ENCODE results near the gene NMB. TPM values are rescaled to one million over a fixed set of nuclear protein-coding genes. Genes with fewer than 3 reads are reported as not detected.
A peak's percentile ranks its signal among the peaks of the same experiment; 100 is the strongest.

The NMB gene
- total RNA-seq, 1 donor from 2014 or later, result 14.3 TPM

DNA sequence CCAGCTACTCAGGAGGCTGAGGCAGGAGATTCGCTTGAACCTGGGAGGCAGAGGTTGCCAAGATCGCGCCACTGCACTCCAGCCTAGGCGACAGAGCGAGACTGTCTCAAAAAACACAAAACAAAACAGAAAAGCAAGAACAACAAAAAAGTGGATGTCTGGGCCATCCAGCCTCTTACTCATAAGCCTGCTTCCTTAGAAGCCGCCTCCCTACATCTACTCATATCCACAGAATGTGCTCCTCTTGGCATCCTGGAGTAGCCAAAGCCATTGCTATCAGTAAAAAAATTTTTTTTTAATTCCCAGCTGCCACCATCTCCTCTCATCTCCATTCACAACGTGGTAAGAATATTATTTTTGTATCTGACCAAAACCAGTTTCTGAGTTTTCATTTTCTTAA, 46.4 kb downstream of the NMB start:
- peaks cover 13% of the 10 kb centered on the region for H3K4me1 Mint-ChIP-seq (ENCODE audit: unreplicated experiment)

GRCh38 chr15:84609818-84610525, 48.0 kb downstream of the NMB start:
- Mint-ChIP-seq H3K27ac (ENCODE audit: unreplicated experiment) (no peak overlapping the region), H3K4me3 (ENCODE audit: unreplicated experiment) (peak overlapping the region; percentile 35), H3K4me1 (ENCODE audit: unreplicated experiment) (peaks cover 14% of the 10 kb centered on the region), H3K9me3 (ENCODE audit: unreplicated experiment) (no peaks in the 10 kb centered on the region), H3K27me3 (ENCODE audit: unreplicated experiment) (no peaks in the 10 kb centered on the region), H3K36me3 (ENCODE audit: low read depth, unreplicated experiment) (peaks cover 58% of the 10 kb centered on the region)
- TF ChIP-seq, protein P1, sequence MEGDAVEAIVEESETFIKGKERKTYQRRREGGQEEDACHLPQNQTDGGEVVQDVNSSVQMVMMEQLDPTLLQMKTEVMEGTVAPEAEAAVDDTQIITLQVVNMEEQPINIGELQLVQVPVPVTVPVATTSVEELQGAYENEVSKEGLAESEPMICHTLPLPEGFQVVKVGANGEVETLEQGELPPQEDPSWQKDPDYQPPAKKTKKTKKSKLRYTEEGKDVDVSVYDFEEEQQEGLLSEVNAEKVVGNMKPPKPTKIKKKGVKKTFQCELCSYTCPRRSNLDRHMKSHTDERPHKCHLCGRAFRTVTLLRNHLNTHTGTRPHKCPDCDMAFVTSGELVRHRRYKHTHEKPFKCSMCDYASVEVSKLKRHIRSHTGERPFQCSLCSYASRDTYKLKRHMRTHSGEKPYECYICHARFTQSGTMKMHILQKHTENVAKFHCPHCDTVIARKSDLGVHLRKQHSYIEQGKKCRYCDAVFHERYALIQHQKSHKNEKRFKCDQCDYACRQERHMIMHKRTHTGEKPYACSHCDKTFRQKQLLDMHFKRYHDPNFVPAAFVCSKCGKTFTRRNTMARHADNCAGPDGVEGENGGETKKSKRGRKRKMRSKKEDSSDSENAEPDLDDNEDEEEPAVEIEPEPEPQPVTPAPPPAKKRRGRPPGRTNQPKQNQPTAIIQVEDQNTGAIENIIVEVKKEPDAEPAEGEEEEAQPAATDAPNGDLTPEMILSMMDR (IDR thresholded peaks at IDR 0.05; ENCODE audit: unreplicated experiment), result no peak
- no peak for DNase-seq (ENCODE audit: low spot score)

More for the DNA sequence above, 46.4 kb downstream of the NMB start:
- H3K4me3 Mint-ChIP-seq (ENCODE audit: unreplicated experiment), result no peak overlapping the region
- H3K27ac Mint-ChIP-seq (ENCODE audit: unreplicated experiment), result no peak overlapping the region
- TF ChIP-seq, protein P1 (IDR thresholded peaks at IDR 0.05; ENCODE audit: unreplicated experiment), result no peak
- H3K27me3 Mint-ChIP-seq (ENCODE audit: unreplicated experiment), result no peaks in the 10 kb centered on the region
- no peaks in the 10 kb centered on the region for H3K9me3 Mint-ChIP-seq (ENCODE audit: unreplicated experiment)
- no peak for DNase-seq (ENCODE audit: low spot score)
- H3K36me3 Mint-ChIP-seq (ENCODE audit: low read depth, unreplicated experiment), result peaks cover 47% of the 10 kb centered on the region

DNA sequence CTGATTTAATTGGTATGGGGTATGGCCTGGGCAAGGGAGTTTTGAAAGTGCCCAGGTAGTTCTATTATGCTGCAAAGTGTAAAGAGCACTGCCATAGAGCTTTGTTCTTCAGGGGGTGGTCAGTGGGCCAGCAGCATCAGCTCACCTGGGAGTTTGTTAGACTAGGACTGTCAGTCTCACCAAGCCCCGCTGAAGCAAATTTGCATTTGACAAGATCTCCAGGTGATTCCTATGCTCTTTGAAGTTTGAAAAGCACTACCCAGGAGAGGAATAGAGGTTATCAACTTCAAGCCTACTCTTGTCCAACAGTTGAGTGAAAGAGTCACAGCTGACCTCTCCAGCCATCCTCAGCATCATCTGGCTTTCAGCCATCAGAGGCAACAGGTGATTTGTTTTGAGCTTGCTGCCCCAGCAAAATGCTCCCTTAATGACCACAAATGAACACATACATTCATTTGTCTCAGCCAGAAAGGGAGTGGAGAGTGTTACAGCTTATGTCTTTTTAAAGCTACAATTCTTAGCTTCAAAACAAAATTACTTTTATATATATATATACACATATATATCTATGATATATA, 49.2 kb downstream of the NMB start:
- no peak for DNase-seq (ENCODE audit: low spot score)
- no peaks in the 10 kb centered on the region for H3K9me3 Mint-ChIP-seq (ENCODE audit: unreplicated experiment)
- no peaks in the 10 kb centered on the region for H3K27me3 Mint-ChIP-seq (ENCODE audit: unreplicated experiment)
- H3K4me3 Mint-ChIP-seq (ENCODE audit: unreplicated experiment), result no peak overlapping the region
- H3K36me3 Mint-ChIP-seq (ENCODE audit: low read depth, unreplicated experiment), result peaks cover 55% of the 10 kb centered on the region
- H3K27ac Mint-ChIP-seq (ENCODE audit: unreplicated experiment), result no peak overlapping the region
- TF ChIP-seq, protein P1 (IDR thresholded peaks at IDR 0.05; ENCODE audit: unreplicated experiment), result no peak
- H3K4me1 Mint-ChIP-seq (ENCODE audit: unreplicated experiment), result peaks cover 20% of the 10 kb centered on the region

DNA sequence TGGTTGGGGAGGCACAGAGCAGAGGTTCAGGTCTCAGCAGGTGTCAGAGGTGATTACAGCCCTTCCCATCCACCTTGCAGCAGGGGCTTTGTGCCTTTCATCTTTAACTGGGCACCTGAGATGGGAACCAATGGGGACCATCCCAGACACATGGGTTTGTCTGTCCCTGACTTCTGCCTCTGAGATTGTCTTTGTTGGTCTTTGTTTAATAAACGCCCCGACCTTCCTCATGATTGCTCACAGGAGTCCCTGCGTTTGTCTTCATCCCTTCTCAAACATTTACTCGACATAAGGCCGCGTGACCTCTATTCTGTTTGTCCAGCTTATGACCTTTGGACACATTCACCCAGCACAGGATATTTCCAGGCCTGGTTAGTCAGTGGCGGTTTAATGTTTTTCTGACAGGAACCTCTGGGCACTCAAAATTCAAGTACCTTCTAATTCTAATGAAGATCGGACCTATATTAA, 51.3 kb downstream of the NMB start:
- TF ChIP-seq, protein P1 (IDR thresholded peaks at IDR 0.05; ENCODE audit: unreplicated experiment), result no peak
- peaks cover 34% of the 10 kb centered on the region for H3K4me1 Mint-ChIP-seq (ENCODE audit: unreplicated experiment)
- no peak overlapping the region for H3K4me3 Mint-ChIP-seq (ENCODE audit: unreplicated experiment)
- H3K36me3 Mint-ChIP-seq (ENCODE audit: low read depth, unreplicated experiment), result peaks cover 54% of the 10 kb centered on the region
- peaks cover 3% of the 10 kb centered on the region for H3K27me3 Mint-ChIP-seq (ENCODE audit: unreplicated experiment)
- no peak for DNase-seq (ENCODE audit: low spot score)
- H3K27ac Mint-ChIP-seq (ENCODE audit: unreplicated experiment), result no peak overlapping the region
- no peaks in the 10 kb centered on the region for H3K9me3 Mint-ChIP-seq (ENCODE audit: unreplicated experiment)

DNA sequence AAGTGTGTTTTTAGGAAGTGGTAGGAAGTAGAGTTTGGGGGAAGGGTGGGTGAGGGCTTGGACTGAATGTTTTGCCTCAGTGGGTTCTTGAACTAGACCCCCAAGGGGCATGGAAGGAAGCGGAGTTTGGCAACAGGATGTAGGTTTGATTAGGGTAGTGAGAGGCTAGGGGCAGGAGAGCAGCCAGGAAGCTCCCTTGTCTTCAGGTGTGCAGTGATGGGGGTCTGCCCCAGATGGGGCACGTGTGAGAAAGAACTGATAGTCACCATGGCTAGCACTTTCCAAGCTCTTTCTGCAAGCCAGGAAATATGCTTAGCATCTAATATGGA, 52.5 kb downstream of the NMB start:
- Mint-ChIP-seq H3K4me1 (ENCODE audit: unreplicated experiment) (peaks cover 34% of the 10 kb centered on the region), H3K9me3 (ENCODE audit: unreplicated experiment) (no peaks in the 10 kb centered on the region), H3K36me3 (ENCODE audit: low read depth, unreplicated experiment) (peaks cover 53% of the 10 kb centered on the region), H3K27ac (ENCODE audit: unreplicated experiment) (peak overlapping the region; percentile 17), H3K4me3 (ENCODE audit: unreplicated experiment) (peak overlapping the region; percentile 47), H3K27me3 (ENCODE audit: unreplicated experiment) (peaks cover 5% of the 10 kb centered on the region)
- DNase-seq (ENCODE audit: low spot score), result no peak
- TF ChIP-seq, protein P1 (IDR thresholded peaks at IDR 0.05; ENCODE audit: unreplicated experiment), result no peak

All from endothelial cell (in vitro differentiated cells).